Measurements from ENCODE around the gene PLD2.

GRCh38 chr17:4860651-4861050 lies 53.7 kb downstream of the PLD2 start:
- TF ChIP-seq CTCF (IDR thresholded peaks at IDR 0.05; ENCODE audit: insufficient read depth, low read length, poor library complexity, severe bottlenecking) (no peak), EZH2phosphoT487 (conservative IDR thresholded peaks at IDR 0.05; ENCODE audit: low read length) (no peak)
